ENCODE data around the gene GSC2.

GSC2 gene, protein sequence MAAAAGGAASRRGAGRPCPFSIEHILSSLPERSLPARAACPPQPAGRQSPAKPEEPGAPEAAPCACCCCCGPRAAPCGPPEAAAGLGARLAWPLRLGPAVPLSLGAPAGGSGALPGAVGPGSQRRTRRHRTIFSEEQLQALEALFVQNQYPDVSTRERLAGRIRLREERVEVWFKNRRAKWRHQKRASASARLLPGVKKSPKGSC

DNA sequence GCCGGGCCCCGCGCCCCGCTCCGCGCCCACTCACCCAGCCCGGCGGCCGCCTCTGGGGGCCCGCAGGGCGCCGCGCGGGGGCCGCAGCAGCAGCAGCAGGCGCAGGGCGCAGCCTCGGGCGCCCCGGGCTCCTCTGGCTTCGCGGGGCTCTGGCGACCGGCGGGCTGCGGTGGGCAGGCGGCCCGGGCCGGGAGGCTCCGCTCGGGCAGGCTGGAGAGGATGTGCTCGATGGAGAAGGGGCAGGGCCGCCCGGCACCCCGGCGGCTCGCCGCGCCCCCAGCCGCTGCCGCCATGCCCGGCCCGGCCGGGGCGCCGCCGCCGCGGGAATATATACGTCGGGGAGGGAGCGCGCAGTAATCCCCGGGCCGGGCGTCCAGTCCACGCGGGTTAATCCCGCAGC, at the start of gene GSC2:
Gene GSC2, minus strand, starts transcription at position 302 of the 400 bp plus-strand sequence. Its CDS starts 9 bp downstream, at position 293.
- DNase-seq = no peak

- DNase-seq = no peak
Observed at GRCh38 chr22:19199479-19199878, 49.4 kb upstream of the GSC2 start.

DNA sequence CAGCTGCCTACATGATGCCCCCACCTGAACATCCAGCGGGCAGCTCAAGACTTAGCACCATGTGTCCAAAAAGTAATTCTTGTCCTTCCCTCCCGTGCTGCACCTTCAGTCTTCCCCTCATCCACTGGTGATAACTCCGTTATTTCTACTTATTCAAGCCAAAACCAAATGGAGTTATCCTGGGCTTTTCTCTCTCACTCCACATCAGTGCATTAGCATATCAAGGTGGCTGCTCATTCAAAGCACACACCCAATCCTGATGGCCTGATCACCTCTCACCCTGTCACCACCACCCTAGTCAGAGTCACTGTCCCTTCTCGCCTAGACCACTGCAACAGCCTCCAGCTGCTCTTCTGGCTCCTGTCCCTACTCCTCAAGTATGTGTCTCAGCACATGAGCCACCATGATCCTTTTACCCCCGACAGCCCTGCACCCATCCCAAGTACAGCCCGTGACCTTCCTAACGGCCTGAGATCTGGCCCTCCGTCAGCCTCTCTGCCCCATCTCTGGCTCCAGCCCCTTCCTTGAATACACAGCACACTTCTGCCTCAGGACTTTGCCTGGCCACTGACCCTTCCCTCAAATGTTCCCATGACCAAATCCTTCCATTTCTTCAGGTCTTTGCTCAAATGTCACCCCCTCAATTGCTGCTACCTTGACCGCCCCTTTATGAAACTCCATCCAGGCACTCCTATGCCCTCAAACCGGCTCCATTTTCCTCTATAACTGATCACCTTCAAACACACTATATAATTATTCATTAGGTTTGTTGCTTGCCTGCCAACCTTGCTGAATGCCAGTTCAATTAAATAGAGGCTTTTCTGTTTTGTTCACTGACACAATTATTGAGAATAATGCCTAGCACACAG, 48.1 kb upstream of the GSC2 start:
- DNase-seq = no peak

DNA sequence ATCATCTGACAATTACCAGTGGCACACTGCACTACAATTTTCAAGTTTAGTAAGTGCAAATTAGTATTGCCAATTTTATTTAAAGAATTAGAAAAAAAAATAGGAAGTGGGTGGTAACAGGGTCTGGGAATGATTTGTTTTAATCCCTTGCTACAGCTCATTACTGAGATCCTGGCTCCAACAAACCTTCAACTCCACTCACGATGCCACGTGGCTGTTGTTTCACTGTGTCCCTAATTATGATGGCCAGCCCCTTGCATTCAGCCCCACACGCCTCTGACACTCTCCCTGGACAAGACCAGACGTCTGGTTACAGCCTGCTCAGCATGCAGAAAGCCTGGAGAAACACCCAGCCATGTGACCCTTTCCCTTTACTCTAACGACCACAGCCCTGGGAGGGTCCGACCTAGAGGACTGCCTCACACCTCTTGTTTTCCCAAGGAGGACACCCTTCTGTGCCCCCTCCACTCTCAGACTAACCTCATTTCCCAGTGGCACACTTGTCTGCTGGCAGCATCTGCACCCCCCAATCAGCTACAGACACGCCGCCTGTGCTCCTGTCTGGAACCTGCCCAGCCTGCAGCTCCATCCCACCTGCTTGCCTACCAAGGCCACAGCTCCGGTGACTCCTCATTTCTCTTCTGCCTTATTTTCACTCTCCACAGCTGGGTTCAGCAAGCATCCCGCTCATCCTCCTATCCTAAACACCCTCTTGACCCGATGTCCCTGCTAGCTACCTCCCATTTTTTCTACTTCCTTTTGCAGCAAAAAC, 46.9 kb upstream of the GSC2 start:
- no peak for DNase-seq

DNA sequence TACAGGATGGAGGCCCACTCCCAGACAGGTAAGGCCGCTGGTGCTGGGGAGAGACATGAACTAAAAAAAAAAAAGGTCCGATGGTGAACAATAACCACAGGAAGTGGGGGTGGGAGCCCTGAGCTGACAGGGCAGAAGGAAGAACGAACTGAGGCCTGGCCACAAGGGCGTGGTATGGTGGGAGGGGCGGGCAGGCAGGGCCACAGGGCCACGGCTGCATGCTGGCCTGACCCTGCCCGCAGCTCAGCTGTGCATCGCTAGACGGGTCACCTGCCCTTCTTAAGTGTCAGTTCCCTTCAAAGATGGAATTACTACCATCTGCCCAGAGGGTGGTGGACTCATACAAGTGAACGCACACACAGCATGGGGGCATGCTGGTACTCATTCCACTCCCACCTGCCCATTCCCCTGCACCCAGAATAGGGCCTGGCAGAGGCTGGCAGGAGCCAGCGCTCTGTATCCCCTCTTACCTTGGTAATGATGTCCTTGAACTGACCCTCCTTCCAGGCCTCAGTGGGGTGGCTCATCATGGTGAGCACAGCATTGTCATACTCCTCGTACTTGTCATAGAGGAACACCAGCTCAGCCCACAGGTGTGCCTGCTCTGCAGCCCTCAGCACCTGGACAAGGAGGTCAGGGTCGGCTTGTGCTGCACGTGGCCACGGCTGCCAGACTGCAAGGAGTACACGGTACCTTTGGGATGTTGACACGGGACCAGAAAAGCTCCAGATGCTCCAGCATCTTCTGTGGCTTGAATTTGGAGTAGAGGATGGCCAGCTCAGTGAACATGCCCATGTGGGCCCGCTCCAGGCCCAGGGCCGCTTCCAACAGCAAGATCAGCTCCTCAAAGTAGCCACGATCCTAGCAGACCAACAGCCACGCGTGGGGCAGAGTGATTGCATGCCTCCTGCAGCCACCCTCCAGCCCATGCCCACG, 46.0 kb upstream of the GSC2 start:
- no peak for DNase-seq

GRCh38 chr22:19194766-19195536, 44.9 kb upstream of the GSC2 start:
- no peak for DNase-seq

DNA sequence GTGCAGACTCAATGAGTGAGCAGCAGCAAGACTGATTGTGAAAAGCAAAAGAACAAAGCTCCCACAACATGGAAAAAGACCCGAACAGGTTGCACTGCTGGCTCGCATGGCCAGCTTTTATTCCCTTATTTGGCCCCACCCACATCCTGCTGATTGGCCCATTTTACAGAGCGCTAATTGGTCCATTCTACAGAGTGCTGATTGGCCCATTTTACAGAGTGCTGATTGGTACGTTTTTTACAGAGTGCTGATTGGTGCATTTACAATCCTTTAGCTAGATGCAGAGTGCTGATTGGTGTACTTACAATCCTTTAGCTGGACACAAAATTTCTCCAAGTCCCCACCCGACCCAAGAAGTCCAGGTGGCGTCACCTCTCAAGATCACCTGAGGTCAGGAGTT, 43.8 kb upstream of the GSC2 start:
- DNase-seq = no peak

DNA sequence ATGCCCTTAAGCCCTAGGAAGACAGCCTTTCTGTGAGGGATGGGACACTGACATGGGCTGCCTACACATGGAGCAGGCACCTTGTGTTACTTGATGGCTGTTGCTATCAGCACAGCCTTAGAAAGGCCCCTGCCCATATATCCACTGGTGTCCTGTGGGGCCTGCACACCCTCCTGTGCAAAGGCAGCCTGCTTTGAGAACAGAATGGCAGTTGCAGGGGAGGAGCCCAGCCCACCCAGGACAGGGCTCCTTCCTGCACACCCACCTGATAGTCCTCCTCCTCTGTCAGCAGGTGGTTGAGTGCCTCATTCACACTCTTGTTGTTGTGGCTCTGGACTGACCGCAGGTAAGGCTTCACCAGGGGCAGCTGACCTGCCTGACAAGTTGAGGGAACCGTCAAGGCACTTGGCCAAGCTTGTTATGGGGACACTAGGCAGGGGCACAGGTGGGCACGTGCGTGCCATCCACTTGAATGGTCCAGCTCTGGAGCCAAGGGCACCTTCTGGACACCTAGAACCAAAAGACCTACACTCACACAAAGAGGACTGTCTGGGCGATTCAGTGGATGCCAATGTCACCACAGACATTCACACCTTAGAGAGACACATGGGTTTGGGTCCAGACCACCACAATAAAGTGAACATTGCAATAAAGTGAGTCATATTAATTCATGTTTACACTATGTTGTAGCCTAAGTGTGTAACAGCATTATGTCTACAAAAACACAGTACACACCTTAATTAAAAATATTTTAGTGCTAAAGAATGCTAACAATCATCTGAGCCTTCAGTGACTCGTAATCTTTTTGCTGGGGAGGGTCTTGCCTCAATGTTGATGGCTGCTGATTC, 37.8 kb upstream of the GSC2 start:
- no peak for DNase-seq

GRCh38 chr22:19184276-19184997, 34.3 kb upstream of the GSC2 start:
- DNase-seq = no peak

- DNase-seq = no peak
Observed at GRCh38 chr22:19183216-19183615, 33.1 kb upstream of the GSC2 start.

- DNase-seq = no peak
Observed at GRCh38 chr22:19182472-19183157, 32.5 kb upstream of the GSC2 start.

- DNase-seq = no peak
Observed at GRCh38 chr22:19181786-19182471, 31.8 kb upstream of the GSC2 start.

- DNase-seq = no peak
Observed at GRCh38 chr22:19180740-19181410, 30.8 kb upstream of the GSC2 start.

DNA sequence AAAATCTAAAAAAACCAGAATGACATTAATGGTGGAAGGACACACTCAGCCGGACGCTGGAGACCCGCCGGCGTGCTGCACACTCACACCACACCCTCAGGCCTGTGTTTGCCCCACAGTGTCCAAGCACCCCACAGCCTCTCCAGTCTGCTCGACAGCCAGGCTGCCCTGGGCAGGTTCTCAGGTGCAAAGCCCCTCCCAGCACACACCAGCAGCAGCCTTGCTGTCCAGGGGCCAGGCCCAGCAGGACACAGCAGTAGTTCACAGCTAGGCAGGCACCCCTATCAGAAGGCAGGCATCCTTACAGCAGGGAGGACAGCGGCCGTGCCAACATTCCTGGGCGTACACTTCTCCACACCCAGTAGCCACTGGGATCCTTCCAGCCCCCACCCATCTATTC, 30.1 kb upstream of the GSC2 start:
- DNase-seq = no peak

GRCh38 chr22:19179497-19180048, 29.5 kb upstream of the GSC2 start:
- DNase-seq = peak; percentile 25

DNA sequence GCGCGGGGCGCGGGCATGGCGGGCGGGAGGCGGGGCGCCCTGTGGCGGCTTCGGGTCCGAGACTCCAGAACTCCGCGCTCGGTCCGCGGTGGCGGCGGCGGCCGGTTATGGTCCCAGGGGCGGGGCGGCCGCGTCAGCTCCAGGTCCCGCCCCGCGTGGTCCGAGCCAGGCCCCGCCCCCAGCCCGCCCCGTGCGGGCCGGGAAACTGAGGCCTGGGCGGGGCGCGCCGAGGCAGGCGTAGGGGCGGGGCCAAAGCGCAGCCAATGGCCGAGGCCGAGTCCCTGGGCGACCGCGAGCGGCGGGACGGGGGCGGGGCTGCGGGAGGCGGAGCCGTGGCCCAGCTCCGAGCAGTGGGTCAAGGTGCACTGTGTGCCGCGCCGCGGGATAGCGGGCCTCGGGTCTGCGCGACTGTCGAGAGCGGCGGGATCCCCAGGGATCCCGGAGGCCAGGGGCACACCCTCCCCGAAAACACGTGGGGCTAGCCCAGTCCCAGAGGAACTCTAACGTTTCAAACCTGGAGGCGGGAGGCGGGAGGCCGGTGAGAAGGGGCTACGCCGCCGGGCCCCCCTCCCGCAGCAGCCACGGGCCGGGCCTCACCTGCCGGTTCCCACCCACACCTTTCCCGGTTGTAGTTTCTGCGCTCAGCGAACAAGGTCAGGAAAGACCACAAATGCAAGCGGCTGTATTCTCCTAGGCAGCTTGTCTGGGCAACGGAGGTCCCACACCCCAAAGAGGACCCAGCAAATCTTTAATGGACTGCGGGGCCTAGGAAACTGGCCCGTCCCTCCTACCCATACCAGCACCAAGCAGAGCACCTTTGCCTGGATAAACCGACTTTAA, 28.8 kb upstream of the GSC2 start, which contains the start of gene SLC25A1:
Gene SLC25A1, minus strand, starts transcription at position 80 of the 840 bp plus-strand sequence. Its CDS starts 63 bp downstream, at position 17.
- peak; percentile 30 for DNase-seq
